Measurements from ENCODE around the gene HLA-DQB1. TPM values are rescaled to one million over a fixed set of nuclear protein-coding genes. Genes with fewer than 3 reads are reported as not detected.

The HLA-DQB1 gene
- total and polyA plus RNA-seq, 2 experiments from 2014 or later, result not detected

DNA sequence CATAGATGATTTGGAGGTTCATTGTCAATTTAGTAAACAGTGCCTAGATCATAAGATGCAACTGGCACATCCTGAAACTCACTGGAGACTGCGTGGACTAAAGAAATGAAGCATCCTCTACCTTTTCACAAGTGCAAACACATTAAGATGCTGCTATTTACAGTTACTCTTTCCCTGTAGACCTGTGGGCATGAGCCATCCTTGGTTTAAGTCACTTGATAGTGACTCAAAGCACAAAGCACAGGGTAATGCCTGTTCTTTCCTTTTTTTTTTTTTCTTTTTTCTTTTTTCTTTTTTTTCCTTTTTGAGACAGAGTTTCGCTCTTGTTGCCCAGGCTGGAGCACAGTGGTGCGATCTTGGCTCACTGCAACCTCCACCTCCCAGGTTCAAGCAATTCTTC, 39.2 kb downstream of the HLA-DQB1 start:
- Histone ChIP-seq H3K4me1 (ENCODE audit: insufficient read depth) (no peaks in the 10 kb centered on the region), H3K79me2 (ENCODE audit: insufficient read depth) (no peaks in the 10 kb centered on the region), H3K9me3 (ENCODE audit: low read depth) (no peaks in the 10 kb centered on the region), H3K9ac (no peak overlapping the region), H3F3A (ENCODE audit: insufficient read depth) (no peaks in the 10 kb centered on the region), H3K27ac (no peak overlapping the region), H4K20me1 (ENCODE audit: insufficient read depth) (no peaks in the 10 kb centered on the region), H3K4me2 (ENCODE audit: unreplicated experiment) (no peak overlapping the region), H3K9me2 (ENCODE audit: insufficient read depth) (no peaks in the 10 kb centered on the region), H3K4me3 (no peak overlapping the region), H3K27me3 (replicated peaks; ENCODE audit: insufficient read depth) (no peaks in the 10 kb centered on the region), H3K36me3 (ENCODE audit: low read depth) (no peaks in the 10 kb centered on the region), H2AFZ (no peak overlapping the region)
- TF ChIP-seq EZH2 (IDR thresholded peaks at IDR 0.05; ENCODE audit: insufficient read depth, poor library complexity, severe bottlenecking), result no peak
- no peak for TF ChIP-seq EZH2phosphoT487 (IDR thresholded peaks at IDR 0.05; ENCODE audit: insufficient read depth, low read depth)
- in situ Hi-C loops (cut with MboI), result no loop called here
- no peak for DNase-seq
- 0% methylated on average over 1 of the region's 3 CpGs for WGBS, 2 experiments (ENCODE audit: low coverage in 1 of 2, low lambda C conversion rate in 2 of 2, missing lambda C conversion rate in 2 of 2)

DNA sequence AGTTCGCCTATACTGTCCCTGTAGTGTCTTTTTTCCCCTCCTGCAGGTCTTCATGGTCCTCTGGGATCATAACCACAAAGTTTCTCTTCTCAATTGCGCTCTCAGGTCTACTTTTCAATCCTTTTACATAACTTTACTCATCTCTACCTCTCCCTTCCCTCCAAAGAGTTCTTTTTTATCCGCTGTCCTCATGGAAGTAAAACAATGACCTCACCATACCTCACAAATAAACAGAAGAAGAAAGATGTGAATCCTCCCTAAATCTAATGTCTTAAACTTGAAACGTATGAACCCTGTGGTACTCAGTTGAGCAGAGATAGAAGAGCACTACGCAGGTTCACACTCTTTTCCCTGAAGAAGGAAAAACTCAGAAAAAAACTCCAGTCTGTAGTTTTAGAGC, 41.3 kb downstream of the HLA-DQB1 start:
- H3K9me2 ChIP-seq (ENCODE audit: insufficient read depth), result no peaks in the 10 kb centered on the region
- no peaks in the 10 kb centered on the region for H4K20me1 ChIP-seq (ENCODE audit: insufficient read depth)
- no peaks in the 10 kb centered on the region for H3F3A ChIP-seq (ENCODE audit: insufficient read depth)
- H3K27ac ChIP-seq, result no peak overlapping the region
- no peak overlapping the region for H2AFZ ChIP-seq
- in situ Hi-C loops (cut with MboI), result no loop called here
- no peaks in the 10 kb centered on the region for H3K79me2 ChIP-seq (ENCODE audit: insufficient read depth)
- WGBS, 2 experiments (ENCODE audit: low coverage in 1 of 2, low lambda C conversion rate in 2 of 2, missing lambda C conversion rate in 2 of 2), result 7 to 8% methylated on average over 5 of the region's 5 CpGs
- no peak overlapping the region for H3K4me3 ChIP-seq
- no peak for DNase-seq
- H3K27me3 ChIP-seq (replicated peaks; ENCODE audit: insufficient read depth), result no peaks in the 10 kb centered on the region
- TF ChIP-seq EZH2 (IDR thresholded peaks at IDR 0.05; ENCODE audit: insufficient read depth, poor library complexity, severe bottlenecking) (no peak), EZH2phosphoT487 (IDR thresholded peaks at IDR 0.05; ENCODE audit: insufficient read depth, low read depth) (no peak)
- H3K36me3 ChIP-seq (ENCODE audit: low read depth), result no peaks in the 10 kb centered on the region
- no peak overlapping the region for H3K9ac ChIP-seq
- H3K9me3 ChIP-seq (ENCODE audit: low read depth), result no peaks in the 10 kb centered on the region
- H3K4me2 ChIP-seq (ENCODE audit: unreplicated experiment), result no peak overlapping the region
- no peaks in the 10 kb centered on the region for H3K4me1 ChIP-seq (ENCODE audit: insufficient read depth)

DNA sequence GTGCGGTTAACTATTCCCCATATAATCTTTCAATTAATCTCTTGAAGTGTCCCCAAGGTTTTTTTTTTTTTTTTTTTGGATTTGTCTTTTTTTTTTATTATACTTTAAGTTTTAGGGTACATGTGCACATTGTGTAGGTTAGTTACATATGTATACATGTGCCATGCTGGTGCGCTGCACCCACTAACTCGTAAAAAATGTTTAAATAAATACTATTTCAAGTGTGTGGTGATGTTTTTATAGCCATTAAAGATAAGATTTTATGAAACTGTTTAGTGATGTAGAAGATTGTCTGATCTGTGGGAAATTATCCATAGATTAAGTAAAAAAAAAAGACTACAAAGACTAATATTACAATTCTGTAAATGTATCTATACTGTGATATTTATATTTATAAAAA, 41.9 kb downstream of the HLA-DQB1 start:
- no peaks in the 10 kb centered on the region for H3F3A ChIP-seq (ENCODE audit: insufficient read depth)
- no peaks in the 10 kb centered on the region for H4K20me1 ChIP-seq (ENCODE audit: insufficient read depth)
- H3K4me2 ChIP-seq (ENCODE audit: unreplicated experiment), result no peak overlapping the region
- WGBS, 2 experiments (ENCODE audit: low coverage in 1 of 2, low lambda C conversion rate in 2 of 2, missing lambda C conversion rate in 2 of 2), result 0% methylated on average over 1 of the region's 3 CpGs; no CpG with 5 or more reads in 1 of the 2 experiments
- H3K36me3 ChIP-seq (ENCODE audit: low read depth), result no peaks in the 10 kb centered on the region
- in situ Hi-C loops (cut with MboI), result no loop called here
- H3K4me3 ChIP-seq, result no peak overlapping the region
- TF ChIP-seq EZH2 (IDR thresholded peaks at IDR 0.05; ENCODE audit: insufficient read depth, poor library complexity, severe bottlenecking), result no peak
- no peak for TF ChIP-seq EZH2phosphoT487 (IDR thresholded peaks at IDR 0.05; ENCODE audit: insufficient read depth, low read depth)
- H3K27me3 ChIP-seq (replicated peaks; ENCODE audit: insufficient read depth), result no peaks in the 10 kb centered on the region
- no peak overlapping the region for H2AFZ ChIP-seq
- no peaks in the 10 kb centered on the region for H3K79me2 ChIP-seq (ENCODE audit: insufficient read depth)
- no peak overlapping the region for H3K9ac ChIP-seq
- H3K9me2 ChIP-seq (ENCODE audit: insufficient read depth), result no peaks in the 10 kb centered on the region
- no peak overlapping the region for H3K27ac ChIP-seq
- no peaks in the 10 kb centered on the region for H3K4me1 ChIP-seq (ENCODE audit: insufficient read depth)
- no peak for DNase-seq
- H3K9me3 ChIP-seq (ENCODE audit: low read depth), result no peaks in the 10 kb centered on the region

DNA sequence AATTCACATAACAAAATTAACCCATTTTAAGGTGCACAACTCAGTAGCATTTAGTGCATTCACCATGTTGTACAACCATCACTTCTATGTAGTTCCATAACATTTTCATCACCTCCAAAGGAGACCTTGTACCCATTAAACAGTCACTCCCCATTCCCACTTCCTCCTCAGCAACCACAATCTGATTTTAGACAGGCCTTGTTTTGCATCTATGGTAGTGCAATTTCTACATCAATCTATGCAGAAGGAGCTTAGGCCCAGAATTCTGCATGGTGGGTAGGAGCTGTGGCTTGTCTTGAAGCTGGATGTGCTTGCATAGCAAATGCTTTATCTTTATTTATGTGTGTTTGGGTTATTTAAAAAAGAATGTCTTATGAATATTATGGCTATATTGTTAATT, 42.8 kb downstream of the HLA-DQB1 start:
- Histone ChIP-seq H3K36me3 (ENCODE audit: low read depth) (no peaks in the 10 kb centered on the region), H3K27me3 (replicated peaks; ENCODE audit: insufficient read depth) (no peaks in the 10 kb centered on the region), H3K27ac (no peak overlapping the region), H3K4me2 (ENCODE audit: unreplicated experiment) (no peak overlapping the region), H3K4me3 (no peak overlapping the region), H2AFZ (no peak overlapping the region), H3K9me2 (ENCODE audit: insufficient read depth) (no peaks in the 10 kb centered on the region), H3K9me3 (ENCODE audit: low read depth) (no peaks in the 10 kb centered on the region), H3K9ac (no peak overlapping the region), H3K79me2 (ENCODE audit: insufficient read depth) (no peaks in the 10 kb centered on the region), H4K20me1 (ENCODE audit: insufficient read depth) (no peaks in the 10 kb centered on the region), H3K4me1 (ENCODE audit: insufficient read depth) (no peaks in the 10 kb centered on the region), H3F3A (ENCODE audit: insufficient read depth) (no peaks in the 10 kb centered on the region)
- DNase-seq, result no peak
- in situ Hi-C loops (cut with MboI), result no loop called here
- TF ChIP-seq EZH2 (IDR thresholded peaks at IDR 0.05; ENCODE audit: insufficient read depth, poor library complexity, severe bottlenecking) (no peak), EZH2phosphoT487 (IDR thresholded peaks at IDR 0.05; ENCODE audit: insufficient read depth, low read depth) (no peak)
